ENCODE measurements around the gene HECTD1.

The HECTD1 gene

DNA sequence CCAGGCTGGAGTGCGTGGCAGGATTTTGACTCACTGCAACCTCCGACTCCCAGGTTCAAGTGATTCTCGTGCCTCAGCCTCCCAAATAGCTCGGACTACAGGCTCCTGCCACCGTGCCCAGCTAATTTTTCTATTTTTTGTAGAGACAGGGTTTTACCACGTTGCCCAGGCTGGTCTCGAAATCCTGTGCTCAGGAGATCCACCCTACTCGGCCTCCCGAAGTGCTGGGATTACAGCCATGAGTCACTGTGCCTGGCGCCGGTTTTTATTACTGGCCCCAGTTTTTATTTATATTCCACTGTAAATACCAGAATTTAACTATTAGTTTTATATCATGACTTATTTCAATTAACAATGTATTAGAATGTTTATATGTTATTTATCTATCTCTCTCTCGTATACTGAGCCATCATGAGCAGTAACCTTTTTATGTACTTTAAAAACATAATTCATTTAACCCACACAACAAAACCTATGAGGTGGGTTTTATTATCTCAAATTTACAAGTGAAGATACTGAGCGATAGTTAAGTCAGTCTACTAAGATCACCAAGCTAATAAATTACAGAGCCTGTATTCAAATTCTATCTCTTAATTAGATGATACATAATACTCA is 47.8 kb downstream of the HECTD1 start:
- no peak for DNase-seq (ENCODE audit: low spot score)
- TF ChIP-seq, protein P1, sequence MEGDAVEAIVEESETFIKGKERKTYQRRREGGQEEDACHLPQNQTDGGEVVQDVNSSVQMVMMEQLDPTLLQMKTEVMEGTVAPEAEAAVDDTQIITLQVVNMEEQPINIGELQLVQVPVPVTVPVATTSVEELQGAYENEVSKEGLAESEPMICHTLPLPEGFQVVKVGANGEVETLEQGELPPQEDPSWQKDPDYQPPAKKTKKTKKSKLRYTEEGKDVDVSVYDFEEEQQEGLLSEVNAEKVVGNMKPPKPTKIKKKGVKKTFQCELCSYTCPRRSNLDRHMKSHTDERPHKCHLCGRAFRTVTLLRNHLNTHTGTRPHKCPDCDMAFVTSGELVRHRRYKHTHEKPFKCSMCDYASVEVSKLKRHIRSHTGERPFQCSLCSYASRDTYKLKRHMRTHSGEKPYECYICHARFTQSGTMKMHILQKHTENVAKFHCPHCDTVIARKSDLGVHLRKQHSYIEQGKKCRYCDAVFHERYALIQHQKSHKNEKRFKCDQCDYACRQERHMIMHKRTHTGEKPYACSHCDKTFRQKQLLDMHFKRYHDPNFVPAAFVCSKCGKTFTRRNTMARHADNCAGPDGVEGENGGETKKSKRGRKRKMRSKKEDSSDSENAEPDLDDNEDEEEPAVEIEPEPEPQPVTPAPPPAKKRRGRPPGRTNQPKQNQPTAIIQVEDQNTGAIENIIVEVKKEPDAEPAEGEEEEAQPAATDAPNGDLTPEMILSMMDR (IDR thresholded peaks at IDR 0.05; ENCODE audit: extremely low read depth, insufficient read depth, missing control alignments) = no peak
- in situ Hi-C loops (cut with MboI; ENCODE audit: low pct_unique_long_range_greater_than_20kb, low sequenced_read_pairs, unreplicated experiment) = no loop called here

- in situ Hi-C loops (cut with MboI; ENCODE audit: low pct_unique_long_range_greater_than_20kb, low sequenced_read_pairs, unreplicated experiment) = no loop called here
- DNase-seq (ENCODE audit: low spot score) = no peak
- TF ChIP-seq, protein P1 (IDR thresholded peaks at IDR 0.05; ENCODE audit: extremely low read depth, insufficient read depth, missing control alignments) = no peak
Observed at GRCh38 chr14:31154956-31155355, 52.6 kb downstream of the HECTD1 start.

- in situ Hi-C loops (cut with MboI; ENCODE audit: low pct_unique_long_range_greater_than_20kb, low sequenced_read_pairs, unreplicated experiment) = no loop called here
- TF ChIP-seq, protein P1 (IDR thresholded peaks at IDR 0.05; ENCODE audit: extremely low read depth, insufficient read depth, missing control alignments) = no peak
- DNase-seq (ENCODE audit: low spot score) = no peak
Observed at GRCh38 chr14:31142455-31143087, 65.0 kb downstream of the HECTD1 start.

DNA sequence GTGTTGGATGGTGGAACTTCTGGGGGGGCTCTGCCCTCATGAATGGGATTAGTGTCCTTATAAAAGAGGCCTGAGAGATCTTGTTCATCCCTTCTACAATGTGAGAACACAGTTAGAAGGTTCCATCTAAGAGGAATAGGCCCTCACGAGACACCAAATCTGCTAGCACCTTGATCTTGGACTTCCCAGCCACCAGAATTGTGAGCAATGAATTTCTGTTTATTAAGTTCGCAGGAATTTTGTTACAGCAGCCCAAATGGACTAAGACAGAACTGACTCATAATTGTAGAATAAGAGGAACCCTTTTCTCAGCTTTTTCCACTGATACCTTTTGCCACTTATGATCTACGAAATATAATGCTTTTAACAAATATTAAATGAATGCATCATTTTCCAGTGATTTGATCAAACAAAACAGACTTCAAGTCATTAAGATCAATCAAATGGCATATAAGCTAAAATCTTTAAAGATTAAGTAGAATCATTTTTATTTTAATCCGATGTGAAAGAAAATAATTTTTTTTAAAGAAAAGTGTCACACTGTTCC is 68.2 kb downstream of the HECTD1 start:
- DNase-seq (ENCODE audit: low spot score) = no peak
- TF ChIP-seq, protein P1 (IDR thresholded peaks at IDR 0.05; ENCODE audit: extremely low read depth, insufficient read depth, missing control alignments) = no peak
- in situ Hi-C loops (cut with MboI; ENCODE audit: low pct_unique_long_range_greater_than_20kb, low sequenced_read_pairs, unreplicated experiment) = no loop called here

DNA sequence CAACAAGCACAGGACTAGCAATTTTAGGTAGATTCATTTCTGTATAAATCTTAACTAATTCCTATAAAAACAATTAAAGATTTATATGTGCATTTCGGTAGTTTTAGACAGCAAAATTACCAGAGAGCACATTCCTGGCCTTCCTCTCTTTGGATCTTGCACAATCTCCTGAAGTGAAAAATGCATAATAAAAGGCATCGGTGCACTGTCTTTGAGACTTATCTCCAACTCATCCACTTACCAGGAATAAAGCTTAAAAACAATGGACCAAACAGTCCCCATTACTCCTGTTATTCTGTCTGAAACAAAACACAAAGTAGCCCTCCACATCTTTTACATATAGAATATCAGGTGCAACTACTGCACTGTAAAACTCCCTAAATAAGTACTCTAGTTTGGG is 69.3 kb downstream of the HECTD1 start:
- TF ChIP-seq, protein P1 (IDR thresholded peaks at IDR 0.05; ENCODE audit: extremely low read depth, insufficient read depth, missing control alignments) = no peak
- DNase-seq (ENCODE audit: low spot score) = no peak
- in situ Hi-C loops (cut with MboI; ENCODE audit: low pct_unique_long_range_greater_than_20kb, low sequenced_read_pairs, unreplicated experiment) = no loop called here

DNA sequence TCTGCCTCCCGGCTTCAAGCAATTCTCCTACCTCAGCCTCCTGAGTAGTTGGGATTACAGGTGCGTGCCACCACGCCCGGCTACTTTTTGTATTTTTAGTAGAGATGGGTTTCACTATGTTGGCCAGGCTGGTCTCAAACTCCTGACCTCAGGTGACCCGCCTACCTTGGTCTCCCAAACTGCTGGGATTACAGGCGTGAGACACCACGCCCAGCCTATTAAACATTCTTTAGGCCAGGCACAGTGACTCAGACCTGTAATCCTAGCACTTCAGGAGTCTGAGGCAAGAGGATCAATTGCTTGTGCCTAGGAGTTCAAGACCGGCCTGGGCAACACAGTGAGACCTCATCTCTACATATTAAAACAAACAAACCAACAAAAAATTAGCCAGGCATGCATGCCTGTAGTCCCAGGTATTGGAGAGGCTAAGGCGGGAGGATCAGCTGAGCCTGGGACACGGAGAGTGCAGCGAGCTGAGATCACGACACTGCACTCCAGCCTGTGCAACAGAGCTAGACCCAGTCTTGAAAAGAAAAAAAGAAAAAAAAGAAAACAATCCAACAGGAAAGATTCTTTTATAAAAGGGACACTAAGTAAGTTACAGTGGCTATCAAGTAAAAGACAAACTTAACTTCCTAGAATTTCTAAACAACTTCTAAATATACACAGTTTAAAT is 70.2 kb downstream of the HECTD1 start:
- TF ChIP-seq, protein P1 (IDR thresholded peaks at IDR 0.05; ENCODE audit: extremely low read depth, insufficient read depth, missing control alignments) = no peak
- no peak for DNase-seq (ENCODE audit: low spot score)
- in situ Hi-C loops (cut with MboI; ENCODE audit: low pct_unique_long_range_greater_than_20kb, low sequenced_read_pairs, unreplicated experiment) = no loop called here
